DMS 273 (cell line): ENCODE measurements around the gene GRK6.

Experiments
- DNase-seq: peaks from one replicate; lab custom pipeline; 2025; ENCODE audit not compliant: unreplicated experiment; lab: John Stamatoyannopoulos, UW

GRK6 gene

GRCh38 chr5:177439518-177440053 lies 13.1 kb downstream of the GRK6 start:
- no peak for DNase-seq

DNA sequence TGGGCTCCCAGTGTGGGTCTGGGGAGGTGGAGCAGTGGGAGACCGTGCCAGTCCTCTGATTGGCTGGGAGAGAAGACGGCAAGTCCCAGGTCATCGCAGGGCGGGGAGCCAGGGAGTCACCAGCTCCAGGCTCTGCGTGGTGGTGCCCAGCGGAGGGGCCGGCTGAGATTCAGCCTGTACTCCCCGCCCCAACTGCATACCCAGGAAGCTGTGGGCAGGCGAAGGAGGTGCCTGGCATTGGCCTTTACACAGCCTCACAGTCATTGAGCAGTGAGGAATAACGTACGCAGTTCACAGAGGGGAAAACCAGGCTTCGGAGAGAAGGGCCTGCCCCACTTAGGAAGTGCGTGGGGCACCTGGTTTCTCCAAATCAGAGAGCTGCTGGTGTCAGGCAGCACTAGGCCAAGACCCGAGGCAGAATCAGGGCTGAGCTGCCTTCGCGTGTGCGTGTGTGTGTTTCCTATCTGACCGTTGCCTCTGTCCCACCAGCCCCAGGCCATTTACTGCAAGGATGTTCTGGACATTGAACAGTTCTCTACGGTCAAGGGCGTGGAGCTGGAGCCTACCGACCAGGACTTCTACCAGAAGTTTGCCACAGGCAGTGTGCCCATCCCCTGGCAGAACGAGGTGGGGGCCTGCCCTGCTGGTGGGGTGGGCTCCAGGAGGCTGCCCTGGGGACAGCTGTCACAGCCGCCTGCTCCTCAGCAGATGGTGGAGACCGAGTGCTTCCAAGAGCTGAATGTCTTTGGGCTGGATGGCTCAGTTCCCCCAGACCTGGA lies 13.9 kb downstream of the GRK6 start:
- peak; percentile 74 for DNase-seq

- no peak for DNase-seq
Measured at GRCh38 chr5:177440990-177441780, 14.7 kb downstream of the GRK6 start.

GRCh38 chr5:177442066-177442826 lies 15.8 kb downstream of the GRK6 start:
- DNase-seq, result no peak

DNA sequence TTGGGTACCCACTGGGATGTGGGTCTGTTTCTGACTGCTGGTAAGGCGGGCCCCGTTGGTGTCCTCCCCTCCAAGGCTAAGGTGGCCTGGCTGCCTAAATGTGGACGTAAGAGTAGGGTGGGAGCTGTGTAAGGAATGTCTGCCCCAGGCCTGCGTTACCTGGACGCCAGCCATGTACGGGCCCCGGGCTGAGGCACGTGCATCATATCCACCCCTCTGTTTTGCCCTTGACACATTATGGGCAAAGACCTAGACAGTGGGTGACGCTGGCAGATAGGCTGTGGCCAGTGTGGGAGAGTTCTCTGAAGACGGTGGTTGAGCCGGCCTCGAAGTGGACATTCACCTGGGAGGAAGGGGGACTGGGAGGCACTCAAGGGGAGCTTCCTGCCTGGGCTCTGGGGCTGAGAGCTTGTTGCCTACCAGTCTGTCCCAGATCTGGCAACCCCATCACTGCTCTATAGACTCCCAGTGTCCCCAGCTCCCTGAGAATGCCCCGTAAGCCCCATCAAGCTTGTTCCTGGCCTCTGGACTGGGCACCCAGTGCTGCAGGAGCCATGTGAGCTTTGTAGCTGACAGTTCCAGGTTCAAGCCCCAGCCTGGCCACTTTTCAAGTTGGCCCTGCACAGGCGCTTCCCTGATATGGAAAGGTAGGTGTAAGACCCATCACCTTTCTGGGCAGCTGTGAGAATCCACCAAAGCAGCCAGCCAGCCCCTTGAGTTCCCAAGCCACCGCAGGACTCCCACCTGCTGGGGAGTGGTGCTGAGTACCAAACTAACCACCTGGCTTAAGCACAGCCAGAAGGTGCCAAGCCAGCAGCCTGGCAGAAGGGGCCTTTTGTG lies 16.9 kb downstream of the GRK6 start:
- DNase-seq, result no peak

DNA sequence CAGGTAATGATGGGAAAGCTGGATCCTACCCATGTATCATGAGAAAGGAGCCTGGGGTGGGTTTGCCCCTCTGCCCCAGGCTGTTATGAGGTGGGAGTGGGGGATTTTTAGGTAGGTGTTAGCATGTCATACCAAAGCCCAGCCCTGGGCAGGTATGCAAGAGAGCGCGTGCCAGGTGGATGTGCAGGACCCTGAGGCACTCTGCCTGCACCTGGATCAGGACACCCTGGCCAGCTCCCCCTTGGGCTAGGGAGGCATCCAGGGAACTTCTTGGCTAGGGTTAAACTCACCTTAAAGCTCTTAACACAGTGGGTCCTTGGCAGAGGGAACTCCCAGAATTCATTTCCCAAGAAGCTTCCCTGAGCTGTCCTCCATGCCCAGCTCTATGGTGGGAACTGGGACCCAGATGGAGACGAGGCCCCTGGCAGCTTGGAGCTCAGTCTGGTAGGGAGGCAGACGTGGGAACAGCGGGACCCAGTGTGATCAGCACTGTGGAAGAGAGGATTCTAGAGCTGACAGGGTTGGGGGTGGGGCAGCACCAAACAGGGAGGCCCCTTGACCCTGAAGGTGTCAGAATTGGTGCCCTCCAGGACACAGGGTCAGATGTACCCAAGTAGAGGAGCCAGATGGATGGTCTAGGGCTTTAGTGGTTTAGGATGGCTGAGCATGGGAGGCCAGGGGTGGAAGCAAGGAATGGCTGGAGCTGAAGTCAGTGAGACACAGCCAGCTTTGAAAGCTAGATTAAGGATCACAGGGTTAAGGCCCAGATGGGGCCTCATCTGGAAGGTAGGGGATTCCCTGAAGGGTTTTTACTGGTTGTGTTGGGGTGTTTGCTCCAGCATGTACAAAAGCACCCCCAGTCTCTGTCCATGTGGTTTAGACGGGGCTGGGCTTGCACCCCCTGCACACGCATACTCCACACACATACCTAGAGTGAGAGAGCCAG lies 17.9 kb downstream of the GRK6 start:
- DNase-seq, result no peak

DNA sequence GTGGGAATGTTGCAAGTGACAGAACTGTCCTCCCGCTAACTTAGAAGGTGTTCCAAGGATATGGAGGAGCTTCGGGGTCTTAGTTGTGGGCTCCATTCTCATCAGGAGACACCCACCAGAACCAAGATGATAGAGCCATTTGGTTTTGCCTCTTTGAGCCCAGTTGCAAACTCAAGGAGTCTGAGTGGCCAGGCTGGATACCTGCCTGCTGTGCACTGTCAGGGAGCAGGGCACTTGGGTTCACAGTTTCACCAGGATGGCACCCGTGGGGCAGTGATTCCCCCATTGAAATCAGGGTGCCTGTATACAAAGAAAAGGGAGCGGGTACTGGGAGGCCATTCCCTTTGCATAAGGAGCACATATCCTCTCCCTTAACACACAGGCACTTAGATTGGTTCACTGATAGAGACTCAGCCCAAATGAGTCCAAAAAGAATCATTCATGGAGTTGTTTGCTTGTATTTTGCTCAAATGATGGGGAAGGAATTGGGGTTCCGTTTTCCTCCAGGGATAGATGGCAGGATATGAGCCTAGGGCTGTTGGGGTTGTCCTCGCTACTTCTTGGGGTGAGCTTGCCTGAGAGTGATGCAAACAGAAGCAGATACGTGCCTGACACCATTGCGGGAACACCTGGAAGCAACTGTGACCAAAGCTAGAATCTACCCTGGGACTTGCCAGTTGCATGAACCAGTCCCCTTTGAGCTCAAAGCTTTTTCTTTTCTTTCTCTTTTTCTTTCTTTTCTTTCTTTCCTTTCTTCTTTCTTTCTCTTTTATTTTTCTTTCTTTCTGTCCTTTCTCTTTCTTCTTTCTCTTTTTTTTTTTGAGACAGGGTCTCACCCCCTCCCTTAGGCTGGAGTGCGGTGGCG lies 18.8 kb downstream of the GRK6 start:
- DNase-seq, result no peak

- DNase-seq, result no peak
Measured at GRCh38 chr5:177445917-177446199, 19.4 kb downstream of the GRK6 start.

DNA sequence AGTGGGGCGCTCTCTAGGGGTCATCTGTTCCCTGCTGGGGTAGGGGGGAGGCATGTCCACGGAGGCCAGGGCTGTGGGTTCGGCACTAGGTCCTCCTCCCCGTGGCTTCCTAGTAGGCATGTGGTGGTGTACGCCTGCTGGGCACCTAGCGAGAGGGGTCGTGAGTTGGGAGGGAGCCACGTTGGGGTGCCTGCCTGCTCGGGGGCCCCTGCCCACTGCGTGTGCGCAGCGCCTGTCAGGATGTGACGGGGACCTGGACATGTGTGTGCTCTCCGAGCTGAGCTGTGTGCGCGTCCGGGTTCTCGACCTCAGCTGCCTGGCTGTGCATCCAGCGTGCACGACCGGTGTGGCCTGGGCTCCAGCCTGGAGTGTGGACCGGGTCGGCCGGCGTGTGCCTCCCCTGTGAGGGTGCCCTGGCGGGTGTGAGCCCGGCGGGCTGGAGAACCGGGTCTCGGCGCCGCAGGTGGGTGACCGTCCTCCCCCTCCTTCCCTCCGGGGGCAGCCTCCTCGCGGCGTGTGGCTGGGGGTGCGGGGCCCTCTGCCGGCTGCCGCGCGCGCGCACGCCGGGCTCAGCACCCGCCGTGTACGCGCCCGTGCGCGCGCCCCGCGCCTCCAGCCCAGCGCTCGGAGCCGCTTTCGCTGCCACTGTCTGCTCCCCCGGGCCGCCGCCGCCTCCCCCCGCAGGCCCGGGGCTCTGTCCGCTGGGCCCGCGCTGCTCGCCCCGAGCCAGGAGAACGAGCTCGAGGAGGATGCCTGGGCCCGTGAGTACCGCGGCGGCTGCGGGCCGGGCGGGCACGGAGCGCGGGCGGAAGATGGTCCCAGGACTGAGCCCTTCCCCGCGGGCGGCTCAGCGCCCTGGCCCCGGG lies 20.0 kb downstream of the GRK6 start, which contains the start of gene PRR7:
Gene PRR7, plus strand, starts transcription at position 615 of the 866 bp plus-strand sequence. CDS start 8,254 bp downstream, outside the sequence.
- DNase-seq, result peak; percentile 94

DNA sequence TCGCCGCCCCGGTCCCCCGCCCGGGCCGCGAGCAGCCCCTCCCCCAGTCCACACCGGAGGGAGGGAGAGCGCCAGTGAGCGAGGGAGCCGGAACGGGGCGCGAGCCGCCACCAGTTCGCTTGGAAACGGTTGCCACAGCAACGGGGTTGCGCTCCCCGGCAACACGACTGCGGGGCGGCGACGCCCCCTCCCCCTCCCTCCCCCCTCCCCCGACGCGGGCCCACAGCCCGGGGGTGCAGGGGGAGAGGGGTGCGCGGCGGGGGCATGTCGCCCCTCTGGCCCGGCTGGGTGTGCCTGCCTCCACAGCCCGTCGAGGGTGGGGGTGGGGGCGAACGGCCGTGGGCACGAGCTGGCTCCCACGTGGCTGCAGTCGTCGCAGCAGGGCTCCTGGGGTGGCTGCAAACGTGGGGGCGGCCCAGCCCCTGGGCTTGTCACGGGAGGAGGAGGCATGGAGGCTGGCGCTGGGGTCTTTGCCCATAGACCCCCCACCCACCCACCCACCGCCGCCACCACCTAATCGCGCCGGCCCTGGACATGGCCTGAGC lies 20.7 kb downstream of the GRK6 start:
- peak; percentile 93 for DNase-seq

GRCh38 chr5:177447611-177448243 lies 21.3 kb downstream of the GRK6 start:
- DNase-seq, result peak; percentile 81

DNA sequence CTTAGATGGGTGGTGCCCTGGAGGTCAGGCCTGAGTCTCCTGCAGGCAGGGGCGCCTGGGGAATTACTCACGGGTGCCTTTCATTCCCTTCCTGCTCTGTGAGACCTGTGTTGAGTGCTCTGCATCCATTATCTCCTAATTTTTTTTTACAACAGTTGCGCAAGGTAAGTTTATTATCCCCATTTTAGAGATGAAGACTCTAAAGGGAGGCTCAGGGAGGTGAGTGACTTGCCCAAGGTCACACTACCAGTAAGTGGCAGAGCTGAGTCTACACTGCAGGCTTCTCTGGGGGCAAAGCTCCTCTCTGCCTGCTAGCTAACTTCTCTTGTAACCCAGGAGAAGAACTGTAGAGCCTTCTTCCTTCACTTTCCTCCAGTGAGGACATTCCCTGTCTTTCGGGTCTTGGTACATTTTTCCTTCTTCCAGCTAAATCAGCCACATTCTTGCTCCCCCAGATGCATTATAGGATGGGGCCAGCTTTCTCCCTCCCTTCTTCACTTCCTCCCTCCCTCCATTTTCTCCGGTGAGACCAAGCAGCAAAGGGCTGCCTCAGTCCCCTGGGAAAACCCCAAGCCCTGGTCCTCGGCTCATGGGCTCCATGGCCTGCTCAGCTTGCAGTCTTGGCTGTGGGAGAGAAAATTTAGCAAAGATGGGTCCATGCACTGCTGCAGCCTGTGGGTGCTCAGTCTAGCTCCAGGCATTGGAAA lies 21.9 kb downstream of the GRK6 start:
- no peak for DNase-seq

- DNase-seq, result no peak
Measured at GRCh38 chr5:177449140-177450061, 22.9 kb downstream of the GRK6 start.

DNA sequence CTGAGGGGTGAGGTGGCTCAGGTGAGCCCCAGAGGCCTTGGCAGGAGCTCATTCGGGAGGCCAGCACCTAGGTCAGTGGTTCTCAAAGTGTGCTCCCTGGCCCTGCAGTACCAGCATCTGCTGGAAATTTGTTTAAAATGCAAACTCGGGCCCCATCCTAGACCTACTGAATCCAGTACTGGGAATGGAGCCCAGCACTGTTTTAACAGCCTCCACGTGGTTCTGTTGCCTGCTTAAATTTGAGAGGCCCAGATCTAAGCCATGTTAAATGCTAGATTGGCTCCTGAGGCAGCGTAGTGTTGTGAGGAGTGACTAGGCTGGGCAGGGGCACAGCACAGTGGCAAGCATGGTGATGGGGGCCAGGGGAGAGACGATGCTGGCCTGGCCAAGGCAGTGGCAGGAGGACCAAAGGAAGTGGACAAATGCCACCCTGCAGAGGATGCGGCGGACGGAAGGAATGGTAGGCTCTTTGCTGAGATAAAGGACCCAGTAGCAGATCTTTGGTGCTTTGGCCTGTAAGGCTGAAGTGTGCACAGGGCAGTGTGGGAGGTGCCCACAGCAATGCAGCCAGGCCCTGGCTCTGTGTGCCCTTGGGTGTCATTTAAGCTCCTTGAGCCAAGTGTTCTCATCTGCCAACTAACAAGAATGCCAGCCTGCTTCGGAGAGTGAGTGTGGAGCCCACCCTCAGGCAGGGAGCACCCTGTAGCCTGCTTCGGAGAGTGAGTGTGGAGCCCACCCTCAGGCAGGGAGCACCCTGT lies 24.4 kb downstream of the GRK6 start:
- DNase-seq, result no peak
